Activated T-cell treated with anti-CD3 and anti-CD28 coated beads, Interleukin-2, amount 50 U/mL, for 24 hours (primary cell): ENCODE measurements around the gene OAF.

Source experiments
- DNase-seq: peaks from one replicate; pipeline ENCODE4 v3.0.0-alpha.2; 2020
- H3K27ac Mint-ChIP-seq: 2 replicates; pipeline ENCODE4 v1.8.0; 2020; ENCODE audit warnings: mild to moderate bottlenecking, mixed read lengths
- H3K27me3 Mint-ChIP-seq: 2 replicates; pipeline ENCODE4 v1.8.0; 2020; ENCODE audit warnings: mixed read lengths
- H3K36me3 Mint-ChIP-seq: 2 replicates; pipeline ENCODE4 v1.8.0; 2020; ENCODE audit warnings: low read depth, mixed read lengths
- H3K4me1 Mint-ChIP-seq: 2 replicates; pipeline ENCODE4 v1.8.0; 2020; ENCODE audit warnings: low read depth, mixed read lengths
- H3K4me3 Mint-ChIP-seq: 2 replicates; pipeline ENCODE4 v1.8.0; 2020; ENCODE audit warnings: mild to moderate bottlenecking, moderate library complexity, mixed read lengths
- H3K9me3 Mint-ChIP-seq: 2 replicates; pipeline ENCODE4 v1.8.0; 2020; ENCODE audit warnings: mixed read lengths

Gene OAF

GRCh38 chr11:120191058-120191457 lies 19.8 kb upstream of the OAF start:
- H3K4me3 Mint-ChIP-seq, result no peak overlapping the region

GRCh38 chr11:120192831-120193625 lies 17.8 kb upstream of the OAF start:
- no peak overlapping the region for H3K4me3 Mint-ChIP-seq
- DNase-seq, result no peak
- H3K36me3 Mint-ChIP-seq, result no peaks in the 10 kb centered on the region
- H3K27ac Mint-ChIP-seq, result no peak overlapping the region
- H3K4me1 Mint-ChIP-seq, result no peaks in the 10 kb centered on the region
- H3K9me3 Mint-ChIP-seq, result no peaks in the 10 kb centered on the region
- peaks cover 23% of the 10 kb centered on the region for H3K27me3 Mint-ChIP-seq

More at GRCh38 chr11:120191058-120191457, 19.8 kb upstream of the OAF start:
- no peak overlapping the region for H3K27ac Mint-ChIP-seq
- H3K27me3 Mint-ChIP-seq, result peaks cover 24% of the 10 kb centered on the region
- peaks cover 10% of the 10 kb centered on the region for H3K4me1 Mint-ChIP-seq
- DNase-seq, result no peak
- H3K36me3 Mint-ChIP-seq, result no peaks in the 10 kb centered on the region
- H3K9me3 Mint-ChIP-seq, result no peaks in the 10 kb centered on the region

GRCh38 chr11:120194166-120194565 lies 16.7 kb upstream of the OAF start:
- no peaks in the 10 kb centered on the region for H3K4me1 Mint-ChIP-seq
- no peak overlapping the region for H3K4me3 Mint-ChIP-seq
- H3K9me3 Mint-ChIP-seq, result no peaks in the 10 kb centered on the region
- no peak overlapping the region for H3K27ac Mint-ChIP-seq
- H3K36me3 Mint-ChIP-seq, result no peaks in the 10 kb centered on the region
- H3K27me3 Mint-ChIP-seq, result peaks cover 23% of the 10 kb centered on the region
- no peak for DNase-seq

- H3K4me1 Mint-ChIP-seq, result no peaks in the 10 kb centered on the region
- no peak overlapping the region for H3K27ac Mint-ChIP-seq
- H3K9me3 Mint-ChIP-seq, result no peaks in the 10 kb centered on the region
- no peak overlapping the region for H3K4me3 Mint-ChIP-seq
- peaks cover 25% of the 10 kb centered on the region for H3K27me3 Mint-ChIP-seq
- no peaks in the 10 kb centered on the region for H3K36me3 Mint-ChIP-seq
- no peak for DNase-seq
Measured at GRCh38 chr11:120195601-120196320, 15.1 kb upstream of the OAF start.

- DNase-seq, result no peak
- no peak overlapping the region for H3K27ac Mint-ChIP-seq
- no peaks in the 10 kb centered on the region for H3K4me1 Mint-ChIP-seq
- no peak overlapping the region for H3K4me3 Mint-ChIP-seq
- no peaks in the 10 kb centered on the region for H3K36me3 Mint-ChIP-seq
- H3K9me3 Mint-ChIP-seq, result no peaks in the 10 kb centered on the region
- H3K27me3 Mint-ChIP-seq, result peaks cover 28% of the 10 kb centered on the region
Measured at GRCh38 chr11:120196826-120197225, 14.0 kb upstream of the OAF start.

- H3K9me3 Mint-ChIP-seq, result no peaks in the 10 kb centered on the region
- no peak overlapping the region for H3K27ac Mint-ChIP-seq
- no peak overlapping the region for H3K4me3 Mint-ChIP-seq
- peaks cover 32% of the 10 kb centered on the region for H3K27me3 Mint-ChIP-seq
- H3K4me1 Mint-ChIP-seq, result no peaks in the 10 kb centered on the region
- DNase-seq, result no peak
- H3K36me3 Mint-ChIP-seq, result no peaks in the 10 kb centered on the region
Measured at GRCh38 chr11:120197251-120197891, 13.5 kb upstream of the OAF start.

GRCh38 chr11:120197977-120198376 lies 12.9 kb upstream of the OAF start:
- H3K4me1 Mint-ChIP-seq, result no peaks in the 10 kb centered on the region
- no peak overlapping the region for H3K4me3 Mint-ChIP-seq
- H3K9me3 Mint-ChIP-seq, result no peaks in the 10 kb centered on the region

GRCh38 chr11:120198403-120198786 lies 12.4 kb upstream of the OAF start:
- Mint-ChIP-seq H3K4me3 (no peak overlapping the region), H3K27me3 (peaks cover 34% of the 10 kb centered on the region), H3K9me3 (no peaks in the 10 kb centered on the region), H3K4me1 (no peaks in the 10 kb centered on the region), H3K27ac (no peak overlapping the region), H3K36me3 (no peaks in the 10 kb centered on the region)
- no peak for DNase-seq

More at GRCh38 chr11:120197977-120198376, 12.9 kb upstream of the OAF start:
- no peak overlapping the region for H3K27ac Mint-ChIP-seq
- H3K27me3 Mint-ChIP-seq, result peaks cover 32% of the 10 kb centered on the region
- no peaks in the 10 kb centered on the region for H3K36me3 Mint-ChIP-seq
- no peak for DNase-seq

GRCh38 chr11:120198787-120199469 lies 11.9 kb upstream of the OAF start:
- Mint-ChIP-seq H3K27me3 (peaks cover 34% of the 10 kb centered on the region), H3K27ac (no peak overlapping the region), H3K36me3 (no peaks in the 10 kb centered on the region), H3K9me3 (no peaks in the 10 kb centered on the region), H3K4me3 (no peak overlapping the region), H3K4me1 (no peaks in the 10 kb centered on the region)
- no peak for DNase-seq

GRCh38 chr11:120199613-120200012 lies 11.2 kb upstream of the OAF start:
- Mint-ChIP-seq H3K36me3 (no peaks in the 10 kb centered on the region), H3K27ac (no peak overlapping the region), H3K9me3 (no peaks in the 10 kb centered on the region), H3K4me1 (no peaks in the 10 kb centered on the region), H3K4me3 (no peak overlapping the region), H3K27me3 (peaks cover 38% of the 10 kb centered on the region)
- no peak for DNase-seq

- no peaks in the 10 kb centered on the region for H3K9me3 Mint-ChIP-seq
- no peak overlapping the region for H3K27ac Mint-ChIP-seq
- no peaks in the 10 kb centered on the region for H3K4me1 Mint-ChIP-seq
- no peak overlapping the region for H3K4me3 Mint-ChIP-seq
- H3K36me3 Mint-ChIP-seq, result no peaks in the 10 kb centered on the region
- no peak for DNase-seq
- H3K27me3 Mint-ChIP-seq, result peaks cover 42% of the 10 kb centered on the region
Measured at GRCh38 chr11:120200677-120201076, 10.2 kb upstream of the OAF start.

- no peak for DNase-seq
- H3K27ac Mint-ChIP-seq, result no peak overlapping the region
- H3K9me3 Mint-ChIP-seq, result no peaks in the 10 kb centered on the region
- H3K4me3 Mint-ChIP-seq, result no peak overlapping the region
- H3K4me1 Mint-ChIP-seq, result no peaks in the 10 kb centered on the region
- no peaks in the 10 kb centered on the region for H3K36me3 Mint-ChIP-seq
- H3K27me3 Mint-ChIP-seq, result peaks cover 38% of the 10 kb centered on the region
Measured at GRCh38 chr11:120201653-120202052, 9.2 kb upstream of the OAF start.

- H3K9me3 Mint-ChIP-seq, result no peaks in the 10 kb centered on the region
- H3K4me3 Mint-ChIP-seq, result no peak overlapping the region
- no peak overlapping the region for H3K27ac Mint-ChIP-seq
- no peak for DNase-seq
- H3K4me1 Mint-ChIP-seq, result no peaks in the 10 kb centered on the region
- H3K27me3 Mint-ChIP-seq, result peaks cover 54% of the 10 kb centered on the region
- no peaks in the 10 kb centered on the region for H3K36me3 Mint-ChIP-seq
Measured at GRCh38 chr11:120203626-120204025, 7.2 kb upstream of the OAF start.

GRCh38 chr11:120205596-120206161 lies 5.2 kb upstream of the OAF start:
- Mint-ChIP-seq H3K36me3 (no peaks in the 10 kb centered on the region), H3K9me3 (no peaks in the 10 kb centered on the region), H3K4me1 (peaks cover 7% of the 10 kb centered on the region), H3K27ac (no peak overlapping the region), H3K27me3 (peaks cover 65% of the 10 kb centered on the region), H3K4me3 (no peak overlapping the region)
- DNase-seq, result no peak
